Osteocyte (in vitro differentiated cells): ENCODE results near the gene SOCS6. TPM values are rescaled to one million over a fixed set of nuclear protein-coding genes. Genes with fewer than 3 reads are reported as not detected.

Experiments
- DNase-seq: peaks from one replicate; pipeline ENCODE4 v3.0.0; 2021; ENCODE audit warnings: mixed read lengths; ENCODE audit not compliant: unreplicated experiment; ENCODE audit errors: extremely low spot score
- H3K27ac Mint-ChIP-seq: one replicate; pipeline ENCODE4 v1.8.0; 2021; ENCODE audit warnings: mild to moderate bottlenecking, mixed read lengths; ENCODE audit not compliant: unreplicated experiment
- H3K27me3 Mint-ChIP-seq: one replicate; pipeline ENCODE4 v1.8.0; 2021; ENCODE audit warnings: mixed read lengths; ENCODE audit not compliant: unreplicated experiment
- H3K36me3 Mint-ChIP-seq: one replicate; pipeline ENCODE4 v1.8.0; 2021; ENCODE audit warnings: mixed read lengths; ENCODE audit not compliant: unreplicated experiment
- H3K4me1 Mint-ChIP-seq: one replicate; pipeline ENCODE4 v1.8.0; 2021; ENCODE audit warnings: mixed read lengths; ENCODE audit not compliant: unreplicated experiment
- H3K4me3 Mint-ChIP-seq: one replicate; pipeline ENCODE4 v1.8.0; 2021; ENCODE audit warnings: mild to moderate bottlenecking, moderate library complexity, mixed read lengths; ENCODE audit not compliant: unreplicated experiment
- H3K9me3 Mint-ChIP-seq: one replicate; pipeline ENCODE4 v1.8.0; 2021; ENCODE audit warnings: mixed read lengths; ENCODE audit not compliant: unreplicated experiment
- total RNA-seq: library from RNA; stranded (reverse); gene quantifications from 2 replicates; pipeline ENCODE4 v1.2.1, GENCODE V29; 2021
- TF ChIP-seq, protein P1 (sequence below): fragments of 200-600 bp; sonication (generic); IDR thresholded peaks from 2 replicates; pipeline ENCODE4 v1.5.0; 2021; ENCODE audit warnings: antibody characterized with exemption, mild to moderate bottlenecking, moderate library complexity

The SOCS6 gene
- total RNA-seq, 1 donor from 2014 or later = 19.4 TPM

DNA sequence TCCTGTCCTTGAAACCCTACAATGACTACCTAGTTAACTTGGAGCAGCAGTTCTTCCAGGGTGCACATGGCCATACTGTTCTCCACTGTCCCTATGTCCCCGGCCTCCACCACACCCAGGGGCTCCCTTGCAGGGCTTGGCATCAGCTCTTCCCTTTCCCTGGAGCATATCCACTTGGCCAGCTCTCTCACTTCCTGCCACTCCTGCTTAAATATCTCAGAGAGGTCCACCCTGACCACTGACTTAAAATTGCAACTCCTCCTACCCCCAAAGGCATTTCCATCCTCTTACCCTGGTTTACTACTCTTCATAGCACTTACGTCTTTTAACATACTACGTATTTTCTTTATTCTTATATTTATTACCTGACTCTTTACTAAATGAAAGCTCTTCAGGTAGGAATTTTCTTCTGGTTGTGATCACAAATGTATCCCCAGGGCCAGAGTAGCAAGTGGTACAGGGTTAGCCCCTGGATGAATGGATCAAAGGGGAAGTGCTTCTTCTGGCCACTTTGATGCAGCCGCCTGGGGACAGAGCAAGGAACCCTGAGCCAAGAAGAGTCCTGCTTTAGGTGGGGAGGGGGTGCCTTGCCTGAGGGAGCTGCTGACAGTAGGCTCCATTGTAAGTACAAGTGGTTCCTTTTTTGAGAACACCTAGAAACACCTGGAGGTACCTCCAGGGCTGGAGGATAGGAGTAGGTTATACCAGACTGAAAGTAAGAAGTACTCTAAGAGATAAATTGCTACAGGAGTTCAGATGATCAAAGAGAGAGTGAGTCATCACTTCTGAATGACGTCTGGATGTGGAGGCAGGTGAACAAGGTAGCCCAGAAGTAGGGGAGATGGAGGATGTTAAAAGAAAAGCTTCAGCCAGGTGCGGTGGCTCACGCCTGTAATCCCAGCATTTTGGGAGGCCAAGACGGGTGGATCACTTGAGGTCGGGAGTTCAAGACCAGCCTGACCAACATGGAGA, 82.2 kb downstream of the SOCS6 start:
- Mint-ChIP-seq H3K27ac (no peak overlapping the region), H3K27me3 (no peaks in the 10 kb centered on the region), H3K4me1 (peaks cover 11% of the 10 kb centered on the region), H3K4me3 (no peak overlapping the region), H3K36me3 (no peaks in the 10 kb centered on the region), H3K9me3 (no peaks in the 10 kb centered on the region)
- TF ChIP-seq, protein P1, sequence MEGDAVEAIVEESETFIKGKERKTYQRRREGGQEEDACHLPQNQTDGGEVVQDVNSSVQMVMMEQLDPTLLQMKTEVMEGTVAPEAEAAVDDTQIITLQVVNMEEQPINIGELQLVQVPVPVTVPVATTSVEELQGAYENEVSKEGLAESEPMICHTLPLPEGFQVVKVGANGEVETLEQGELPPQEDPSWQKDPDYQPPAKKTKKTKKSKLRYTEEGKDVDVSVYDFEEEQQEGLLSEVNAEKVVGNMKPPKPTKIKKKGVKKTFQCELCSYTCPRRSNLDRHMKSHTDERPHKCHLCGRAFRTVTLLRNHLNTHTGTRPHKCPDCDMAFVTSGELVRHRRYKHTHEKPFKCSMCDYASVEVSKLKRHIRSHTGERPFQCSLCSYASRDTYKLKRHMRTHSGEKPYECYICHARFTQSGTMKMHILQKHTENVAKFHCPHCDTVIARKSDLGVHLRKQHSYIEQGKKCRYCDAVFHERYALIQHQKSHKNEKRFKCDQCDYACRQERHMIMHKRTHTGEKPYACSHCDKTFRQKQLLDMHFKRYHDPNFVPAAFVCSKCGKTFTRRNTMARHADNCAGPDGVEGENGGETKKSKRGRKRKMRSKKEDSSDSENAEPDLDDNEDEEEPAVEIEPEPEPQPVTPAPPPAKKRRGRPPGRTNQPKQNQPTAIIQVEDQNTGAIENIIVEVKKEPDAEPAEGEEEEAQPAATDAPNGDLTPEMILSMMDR = no peak
- DNase-seq = no peak

- no peaks in the 10 kb centered on the region for H3K9me3 Mint-ChIP-seq
- TF ChIP-seq, protein P1 = no peak
- H3K4me3 Mint-ChIP-seq = no peak overlapping the region
- H3K4me1 Mint-ChIP-seq = peaks cover 3% of the 10 kb centered on the region
- DNase-seq = no peak
- H3K27ac Mint-ChIP-seq = no peak overlapping the region
- no peaks in the 10 kb centered on the region for H3K36me3 Mint-ChIP-seq
- H3K27me3 Mint-ChIP-seq = no peaks in the 10 kb centered on the region
Observed at GRCh38 chr18:70371908-70372307, 83.1 kb downstream of the SOCS6 start.

- H3K4me3 Mint-ChIP-seq = no peak overlapping the region
- no peak for DNase-seq
Observed at GRCh38 chr18:70372450-70373041, 83.7 kb downstream of the SOCS6 start.

DNA sequence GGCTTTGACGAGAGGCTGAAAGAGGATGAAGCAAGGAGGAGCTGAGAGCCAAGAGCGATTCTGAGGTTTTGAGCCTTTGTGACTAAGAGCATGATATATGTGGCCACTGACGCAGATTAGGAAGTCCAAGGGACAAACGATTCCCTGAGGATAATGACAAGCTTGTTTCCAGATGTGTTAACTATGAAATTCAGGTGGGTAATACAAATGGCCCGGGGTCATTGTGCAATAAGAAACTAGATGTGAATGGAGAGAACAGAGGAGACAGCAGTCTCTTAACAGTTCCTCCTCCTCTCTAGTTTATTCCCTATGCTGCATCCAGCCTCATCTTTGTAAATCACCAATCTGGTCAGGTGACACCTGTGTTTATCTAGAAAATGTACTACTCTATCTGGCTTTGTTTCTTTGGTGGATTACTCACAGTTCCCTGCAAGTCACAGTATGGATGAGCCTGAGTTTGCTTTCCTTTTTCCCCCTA, 84.2 kb downstream of the SOCS6 start:
- peaks cover 12% of the 10 kb centered on the region for H3K4me1 Mint-ChIP-seq
- TF ChIP-seq, protein P1 = no peak
- no peak overlapping the region for H3K27ac Mint-ChIP-seq
- H3K36me3 Mint-ChIP-seq = no peaks in the 10 kb centered on the region
- DNase-seq = no peak
- H3K27me3 Mint-ChIP-seq = no peaks in the 10 kb centered on the region
- H3K4me3 Mint-ChIP-seq = no peak overlapping the region
- H3K9me3 Mint-ChIP-seq = no peaks in the 10 kb centered on the region

More at GRCh38 chr18:70372450-70373041, 83.7 kb downstream of the SOCS6 start:
- no peak overlapping the region for H3K27ac Mint-ChIP-seq
- no peaks in the 10 kb centered on the region for H3K27me3 Mint-ChIP-seq
- H3K36me3 Mint-ChIP-seq = no peaks in the 10 kb centered on the region
- H3K9me3 Mint-ChIP-seq = no peaks in the 10 kb centered on the region
- H3K4me1 Mint-ChIP-seq = peaks cover 8% of the 10 kb centered on the region
- TF ChIP-seq, protein P1 = no peak

- DNase-seq = no peak
- Mint-ChIP-seq H3K4me1 (peaks cover 12% of the 10 kb centered on the region), H3K27ac (no peak overlapping the region)
Observed at GRCh38 chr18:70374154-70374553, 85.3 kb downstream of the SOCS6 start.

More at GRCh38 chr18:70374154-70374553, 85.3 kb downstream of the SOCS6 start:
- TF ChIP-seq, protein P1 = no peak
- Mint-ChIP-seq H3K36me3 (no peaks in the 10 kb centered on the region), H3K9me3 (no peaks in the 10 kb centered on the region), H3K4me3 (no peak overlapping the region), H3K27me3 (no peaks in the 10 kb centered on the region)
